ENCODE data around the gene SLC22A6.

The SLC22A6 gene

GRCh38 chr11:62999156-62999555 is 14.4 kb upstream of the SLC22A6 start:
- H3K27ac ChIP-seq (ENCODE audit: extremely low read depth, low read depth, low read length) = no peak overlapping the region
- no peaks in the 10 kb centered on the region for H3K36me3 ChIP-seq (ENCODE audit: control insufficient read depth in 2 of 2, insufficient read depth in 1 of 2, low read length in 2 of 2)
- no peaks in the 10 kb centered on the region for H3K4me1 ChIP-seq (ENCODE audit: control insufficient read depth, insufficient read depth, low read length)
- TF ChIP-seq GFI1B (tag by site-specific recombination; IDR thresholded peaks at IDR 0.05) (no peak), ZNF292 (tag by site-specific recombination; IDR thresholded peaks at IDR 0.05; ENCODE audit: borderline replicate concordance, low read depth) (no peak), ZBTB11 (tag by site-specific recombination; conservative IDR thresholded peaks at IDR 0.05; ENCODE audit: low read depth) (no peak), ZNF529 (tag by site-specific recombination; IDR thresholded peaks at IDR 0.05; ENCODE audit: insufficient replicate concordance) (no peak), GLIS1 (tag by site-specific recombination; IDR thresholded peaks at IDR 0.05) (no peak), SCRT2 (tag by site-specific recombination; IDR thresholded peaks at IDR 0.05) (no peak), ZNF791 (tag by site-specific recombination; IDR thresholded peaks at IDR 0.05) (no peak), ZNF585B (tag by site-specific recombination; IDR thresholded peaks at IDR 0.05) (no peak), KLF16 (tag by site-specific recombination; IDR thresholded peaks at IDR 0.05) (no peak), ZNF544 (tag by site-specific recombination; IDR thresholded peaks at IDR 0.05) (no peak), OVOL3 (tag by site-specific recombination; IDR thresholded peaks at IDR 0.05) (no peak), GLIS2 (tag by site-specific recombination; IDR thresholded peaks at IDR 0.05) (no peak)
- TF ChIP-seq, protein P1, sequence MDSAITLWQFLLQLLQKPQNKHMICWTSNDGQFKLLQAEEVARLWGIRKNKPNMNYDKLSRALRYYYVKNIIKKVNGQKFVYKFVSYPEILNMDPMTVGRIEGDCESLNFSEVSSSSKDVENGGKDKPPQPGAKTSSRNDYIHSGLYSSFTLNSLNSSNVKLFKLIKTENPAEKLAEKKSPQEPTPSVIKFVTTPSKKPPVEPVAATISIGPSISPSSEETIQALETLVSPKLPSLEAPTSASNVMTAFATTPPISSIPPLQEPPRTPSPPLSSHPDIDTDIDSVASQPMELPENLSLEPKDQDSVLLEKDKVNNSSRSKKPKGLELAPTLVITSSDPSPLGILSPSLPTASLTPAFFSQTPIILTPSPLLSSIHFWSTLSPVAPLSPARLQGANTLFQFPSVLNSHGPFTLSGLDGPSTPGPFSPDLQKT (IDR thresholded peaks at IDR 0.05; ENCODE audit: borderline replicate concordance, low read depth, low read length) = no peak
- TF ChIP-seq, protein P2, sequence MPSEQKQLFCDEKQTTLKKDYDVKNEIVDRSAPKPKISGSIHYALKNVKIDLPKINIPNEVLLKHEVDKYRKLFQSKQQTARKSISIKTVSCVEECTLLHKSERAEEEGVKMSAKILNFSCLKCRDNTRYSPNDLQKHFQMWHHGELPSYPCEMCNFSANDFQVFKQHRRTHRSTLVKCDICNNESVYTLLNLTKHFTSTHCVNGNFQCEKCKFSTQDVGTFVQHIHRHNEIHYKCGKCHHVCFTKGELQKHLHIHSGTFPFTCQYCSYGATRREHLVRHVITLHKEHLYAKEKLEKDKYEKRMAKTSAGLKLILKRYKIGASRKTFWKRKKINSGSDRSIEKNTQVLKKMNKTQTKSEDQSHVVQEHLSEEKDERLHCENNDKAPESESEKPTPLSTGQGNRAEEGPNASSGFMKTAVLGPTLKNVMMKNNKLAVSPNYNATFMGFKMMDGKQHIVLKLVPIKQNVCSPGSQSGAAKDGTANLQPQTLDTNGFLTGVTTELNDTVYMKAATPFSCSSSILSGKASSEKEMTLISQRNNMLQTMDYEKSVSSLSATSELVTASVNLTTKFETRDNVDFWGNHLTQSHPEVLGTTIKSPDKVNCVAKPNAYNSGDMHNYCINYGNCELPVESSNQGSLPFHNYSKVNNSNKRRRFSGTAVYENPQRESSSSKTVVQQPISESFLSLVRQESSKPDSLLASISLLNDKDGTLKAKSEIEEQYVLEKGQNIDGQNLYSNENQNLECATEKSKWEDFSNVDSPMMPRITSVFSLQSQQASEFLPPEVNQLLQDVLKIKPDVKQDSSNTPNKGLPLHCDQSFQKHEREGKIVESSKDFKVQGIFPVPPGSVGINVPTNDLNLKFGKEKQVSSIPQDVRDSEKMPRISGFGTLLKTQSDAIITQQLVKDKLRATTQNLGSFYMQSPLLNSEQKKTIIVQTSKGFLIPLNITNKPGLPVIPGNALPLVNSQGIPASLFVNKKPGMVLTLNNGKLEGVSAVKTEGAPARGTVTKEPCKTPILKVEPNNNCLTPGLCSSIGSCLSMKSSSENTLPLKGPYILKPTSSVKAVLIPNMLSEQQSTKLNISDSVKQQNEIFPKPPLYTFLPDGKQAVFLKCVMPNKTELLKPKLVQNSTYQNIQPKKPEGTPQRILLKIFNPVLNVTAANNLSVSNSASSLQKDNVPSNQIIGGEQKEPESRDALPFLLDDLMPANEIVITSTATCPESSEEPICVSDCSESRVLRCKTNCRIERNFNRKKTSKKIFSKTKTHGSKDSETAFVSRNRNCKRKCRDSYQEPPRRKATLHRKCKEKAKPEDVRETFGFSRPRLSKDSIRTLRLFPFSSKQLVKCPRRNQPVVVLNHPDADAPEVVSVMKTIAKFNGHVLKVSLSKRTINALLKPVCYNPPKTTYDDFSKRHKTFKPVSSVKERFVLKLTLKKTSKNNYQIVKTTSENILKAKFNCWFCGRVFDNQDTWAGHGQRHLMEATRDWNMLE (tag by site-specific recombination; conservative IDR thresholded peaks at IDR 0.05; ENCODE audit: low read depth) = no peak
- no peaks in the 10 kb centered on the region for H3K9me3 ChIP-seq (ENCODE audit: control insufficient read depth, insufficient read depth, low read depth, low read length)
- no peak overlapping the region for H3K4me3 ChIP-seq (ENCODE audit: low read depth, low read length)
- POLR2A ChIA-PET = no interaction called here
- CTCF ChIA-PET = interaction anchor here (0.5 kb wide), 1 partner anchor 17 kb away, joined by 3 read pairs; no protein-coding TSS in a partner anchor

DNA sequence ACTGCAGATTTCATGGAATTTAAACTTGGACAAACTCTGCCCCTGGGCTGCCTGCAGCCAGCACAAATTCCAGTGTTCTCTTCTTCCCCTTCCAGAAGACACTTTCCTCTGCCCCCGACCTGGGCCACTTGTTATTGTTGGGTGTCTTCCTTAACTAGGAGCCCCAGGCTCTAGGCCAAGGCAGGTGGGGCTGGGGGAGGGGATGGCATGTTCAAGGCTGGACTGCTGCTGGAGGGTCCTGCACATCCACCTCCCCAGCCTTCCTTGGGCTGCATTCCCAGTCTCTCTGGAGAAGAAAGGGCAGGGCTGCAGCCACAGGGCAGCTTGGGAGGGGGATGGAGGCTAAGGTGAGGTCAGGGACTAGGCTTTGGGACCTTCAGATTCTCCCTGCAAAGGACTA is 11.5 kb upstream of the SLC22A6 start:
- no peaks in the 10 kb centered on the region for H3K4me1 ChIP-seq (ENCODE audit: control insufficient read depth, insufficient read depth, low read length)
- CTCF ChIA-PET = interaction anchor here (0.5 kb wide), 1 partner anchor 30 kb away, joined by 3 read pairs; no protein-coding TSS in a partner anchor
- no peak overlapping the region for H3K27ac ChIP-seq (ENCODE audit: extremely low read depth, low read depth, low read length)
- POLR2A ChIA-PET = no interaction called here
- no peaks in the 10 kb centered on the region for H3K36me3 ChIP-seq (ENCODE audit: control insufficient read depth in 2 of 2, insufficient read depth in 1 of 2, low read length in 2 of 2)
- no peak overlapping the region for H3K4me3 ChIP-seq (ENCODE audit: low read depth, low read length)
- no peaks in the 10 kb centered on the region for H3K9me3 ChIP-seq (ENCODE audit: control insufficient read depth, insufficient read depth, low read depth, low read length)
- TF ChIP-seq, protein P3, sequence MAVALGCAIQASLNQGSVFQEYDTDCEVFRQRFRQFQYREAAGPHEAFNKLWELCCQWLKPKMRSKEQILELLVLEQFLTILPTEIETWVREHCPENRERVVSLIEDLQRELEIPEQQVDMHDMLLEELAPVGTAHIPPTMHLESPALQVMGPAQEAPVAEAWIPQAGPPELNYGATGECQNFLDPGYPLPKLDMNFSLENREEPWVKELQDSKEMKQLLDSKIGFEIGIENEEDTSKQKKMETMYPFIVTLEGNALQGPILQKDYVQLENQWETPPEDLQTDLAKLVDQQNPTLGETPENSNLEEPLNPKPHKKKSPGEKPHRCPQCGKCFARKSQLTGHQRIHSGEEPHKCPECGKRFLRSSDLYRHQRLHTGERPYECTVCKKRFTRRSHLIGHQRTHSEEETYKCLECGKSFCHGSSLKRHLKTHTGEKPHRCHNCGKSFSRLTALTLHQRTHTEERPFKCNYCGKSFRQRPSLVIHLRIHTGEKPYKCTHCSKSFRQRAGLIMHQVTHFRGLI (tag by site-specific recombination; IDR thresholded peaks at IDR 0.05) = no peak
- TF ChIP-seq TRIM28 (IDR thresholded peaks at IDR 0.05; ENCODE audit: borderline replicate concordance, low read length) (no peak), ZNF19 (tag by site-specific recombination; IDR thresholded peaks at IDR 0.05; ENCODE audit: low read depth) (no peak), ZNF426 (tag by site-specific recombination; IDR thresholded peaks at IDR 0.05) (no peak), ATF2 (tag by site-specific recombination; IDR thresholded peaks at IDR 0.05; ENCODE audit: low read depth) (no peak), ZNF138 (tag by site-specific recombination; IDR thresholded peaks at IDR 0.05; ENCODE audit: borderline replicate concordance) (no peak), ZNF571 (tag by site-specific recombination; IDR thresholded peaks at IDR 0.05) (no peak), ZEB2 (tag by site-specific recombination; IDR thresholded peaks at IDR 0.05) (no peak), TCF7L2 (IDR thresholded peaks at IDR 0.05; ENCODE audit: borderline replicate concordance, low read depth, low read length) (no peak), KLF16 (tag by site-specific recombination; IDR thresholded peaks at IDR 0.05) (no peak)
